Activated CD8-positive, alpha-beta T cell treated with anti-CD3 and anti-CD28 coated beads for 36 hours (primary cell): Measurements from ENCODE around the gene SMARCAL1. TPM values are rescaled to one million over a fixed set of nuclear protein-coding genes. Genes with fewer than 3 reads are reported as not detected.

Experiments used
- ATAC-seq: fragments of 200-7000 bp; cut with Tn5 transposase; one replicate; pipeline ENCODE4 v1.10.0; 2021; ENCODE audit warnings: mild to moderate bottlenecking, moderate library complexity
- CTCF ChIA-PET: fragments of 350-600 bp; sonication (Branson Sonifier 250); formaldehyde crosslinking; loops from one replicate; lab custom pipeline; 2021; ENCODE audit warnings: antibody characterized with exemption; lab: Charles Lee
- POLR2A ChIA-PET: fragments of 350-600 bp; sonication (Branson Sonifier 250); formaldehyde crosslinking; loops from one replicate; lab custom pipeline; 2021; ENCODE audit warnings: antibody characterized with exemption; lab: Charles Lee
- DNase-seq: peaks from one replicate; pipeline ENCODE4 v3.0.0-alpha.2; 2020
- H3K27ac Mint-ChIP-seq: one replicate; pipeline ENCODE4 v1.8.0; 2021; ENCODE audit warnings: mild to moderate bottlenecking, mixed read lengths
- H3K27me3 Mint-ChIP-seq: one replicate; pipeline ENCODE4 v1.8.0; 2021; ENCODE audit warnings: mixed read lengths
- H3K36me3 Mint-ChIP-seq: one replicate; pipeline ENCODE4 v1.8.0; 2021; ENCODE audit warnings: low read depth, mixed read lengths
- H3K4me1 Mint-ChIP-seq: one replicate; pipeline ENCODE4 v1.8.0; 2021; ENCODE audit warnings: low read depth, mixed read lengths
- H3K4me3 Mint-ChIP-seq: one replicate; pipeline ENCODE4 v1.8.0; 2021; ENCODE audit warnings: mild to moderate bottlenecking, moderate library complexity, mixed read lengths
- H3K9me3 Mint-ChIP-seq: one replicate; pipeline ENCODE4 v1.8.0; 2021; ENCODE audit warnings: mixed read lengths
- CTCF ChIP-seq: fragments of 200-600 bp; IDR thresholded peaks from one replicate; pipeline ENCODE4 v1.8.0; 2022; ENCODE audit warnings: antibody characterized with exemption, mild to moderate bottlenecking
- intact Hi-C: fragments of 100-400 bp; cut with micrococcal nuclease; formaldehyde crosslinking; loops from one replicate; pipeline ENCODE4 v1.10.0; 2022
- total RNA-seq, 2 experiments: library from RNA; stranded (reverse); gene quantifications; one replicate each; pipeline ENCODE4 v1.2.3, GENCODE V29; 2021

SMARCAL1 gene
- total RNA-seq, 2 experiments from 2014 or later = 22.3 to 24.7 TPM

GRCh38 chr2:216402751-216403150 is 9.5 kb upstream of the SMARCAL1 start:
- H3K4me1 Mint-ChIP-seq = no peaks in the 10 kb centered on the region
- H3K36me3 Mint-ChIP-seq = no peaks in the 10 kb centered on the region
- H3K4me3 Mint-ChIP-seq = no peak overlapping the region
- TF ChIP-seq CTCF = no peak
- H3K9me3 Mint-ChIP-seq = no peaks in the 10 kb centered on the region
- intact Hi-C loops = loop anchor here (5.0 kb wide), 1 partner anchor 50 kb away; no protein-coding TSS in a partner anchor
- ATAC-seq (no peak), DNase-seq (no peak)
- no peaks in the 10 kb centered on the region for H3K27me3 Mint-ChIP-seq
- POLR2A ChIA-PET = no interaction called here
- H3K27ac Mint-ChIP-seq = no peak overlapping the region
- CTCF ChIA-PET = interaction anchor here (0.8 to 4.6 kb wide), 10 partner anchors 9 to 244 kb away, joined by 3 to 22 read pairs (median 6); no protein-coding TSS in a partner anchor

- peak; percentile 65 for DNase-seq
- H3K9me3 Mint-ChIP-seq = no peaks in the 10 kb centered on the region
- intact Hi-C loops = loop anchor here (2.0 to 5.0 kb wide), 2 partner anchors 52 to 181 kb away; no protein-coding TSS in a partner anchor
- H3K4me3 Mint-ChIP-seq = no peak overlapping the region
- ChIA-PET POLR2A (no interaction called here), CTCF (interaction anchor here (0.6 to 4.6 kb wide), 44 partner anchors 8 to 290 kb away, joined by 3 to 22 read pairs (median 4); no protein-coding TSS in a partner anchor)
- no peaks in the 10 kb centered on the region for H3K27me3 Mint-ChIP-seq
- no peak overlapping the region for H3K27ac Mint-ChIP-seq
- no peaks in the 10 kb centered on the region for H3K36me3 Mint-ChIP-seq
- no peaks in the 10 kb centered on the region for H3K4me1 Mint-ChIP-seq
- peak; percentile 84 for ATAC-seq
- TF ChIP-seq CTCF = peak; percentile 83
Observed at GRCh38 chr2:216404010-216404618, 8.2 kb upstream of the SMARCAL1 start.

- H3K4me3 Mint-ChIP-seq = no peak overlapping the region
- intact Hi-C loops = loop anchor here (2.0 kb wide), 1 partner anchor 183 kb away; no protein-coding TSS in a partner anchor
- TF ChIP-seq CTCF = no peak
- ATAC-seq (no peak), DNase-seq (no peak)
- H3K4me1 Mint-ChIP-seq = no peaks in the 10 kb centered on the region
- no peaks in the 10 kb centered on the region for H3K36me3 Mint-ChIP-seq
- no peak overlapping the region for H3K27ac Mint-ChIP-seq
- H3K9me3 Mint-ChIP-seq = no peaks in the 10 kb centered on the region
- ChIA-PET POLR2A (no interaction called here), CTCF (interaction anchor here (0.7 to 4.6 kb wide), 15 partner anchors 10 to 197 kb away, joined by 3 to 22 read pairs (median 5); no protein-coding TSS in a partner anchor)
- no peaks in the 10 kb centered on the region for H3K27me3 Mint-ChIP-seq
Observed at GRCh38 chr2:216405588-216405987, 6.7 kb upstream of the SMARCAL1 start.

GRCh38 chr2:216406826-216407225 is 5.5 kb upstream of the SMARCAL1 start:
- no peaks in the 10 kb centered on the region for H3K36me3 Mint-ChIP-seq
- POLR2A ChIA-PET = no interaction called here
- no peak for TF ChIP-seq CTCF
- no peak for ATAC-seq
- peaks cover 4% of the 10 kb centered on the region for H3K4me1 Mint-ChIP-seq
- DNase-seq = no peak
- no peak overlapping the region for H3K27ac Mint-ChIP-seq
- no peak overlapping the region for H3K4me3 Mint-ChIP-seq
- CTCF ChIA-PET = interaction anchor here (0.8 to 1.3 kb wide), 2 partner anchors 10 to 20 kb away, joined by 3 read pairs; no protein-coding TSS in a partner anchor
- no peaks in the 10 kb centered on the region for H3K9me3 Mint-ChIP-seq
- intact Hi-C loops = no loop called here
- no peaks in the 10 kb centered on the region for H3K27me3 Mint-ChIP-seq
